Jurkat, Clone E6-1 (cell line): ENCODE data around the gene HBEGF.

Experiments
- DNase-seq: peaks from one replicate; pipeline ENCODE4 v3.0.0-alpha.2; 2011; ENCODE audit warnings: low read depth, low spot score
- H3K4me3 ChIP-seq: 2 replicates; pipeline ENCODE4 v1.5.1; 2011; ENCODE audit warnings: mild to moderate bottlenecking, low read length, control low read depth, moderate library complexity

HBEGF gene

DNA sequence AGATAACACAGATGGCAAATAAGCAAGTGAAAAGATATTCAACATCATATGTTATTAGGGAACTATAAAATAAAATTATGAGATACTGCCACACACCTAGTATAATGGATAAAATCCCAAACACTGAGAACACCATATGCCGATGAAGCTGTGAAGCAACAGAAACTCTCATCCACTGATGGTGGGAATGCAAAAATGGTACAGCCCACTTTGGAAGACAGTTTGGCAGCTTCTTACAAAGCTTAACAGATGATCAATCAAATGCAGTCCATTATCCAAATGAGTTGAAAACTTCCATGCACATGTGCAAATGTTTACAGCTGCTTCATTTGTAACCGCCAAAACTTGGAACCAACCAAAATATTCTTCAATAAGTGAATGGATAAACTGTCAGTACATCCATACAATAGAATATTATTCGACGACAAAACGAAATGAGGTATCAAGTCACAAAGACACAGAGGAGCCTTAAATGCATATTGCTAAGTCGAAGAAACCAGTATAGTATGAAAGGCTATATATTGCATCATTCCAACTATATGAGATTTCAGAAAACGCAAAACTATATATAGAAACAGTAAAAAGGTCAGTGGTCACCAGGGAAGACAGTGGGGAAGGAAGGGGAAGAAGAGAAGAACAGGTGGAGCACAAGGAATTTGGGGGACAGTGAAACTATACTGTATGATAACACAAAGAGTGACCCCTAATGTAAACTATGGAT is 58.4 kb downstream of the HBEGF start:
- DNase-seq = no peak
- no peak overlapping the region for H3K4me3 ChIP-seq

DNA sequence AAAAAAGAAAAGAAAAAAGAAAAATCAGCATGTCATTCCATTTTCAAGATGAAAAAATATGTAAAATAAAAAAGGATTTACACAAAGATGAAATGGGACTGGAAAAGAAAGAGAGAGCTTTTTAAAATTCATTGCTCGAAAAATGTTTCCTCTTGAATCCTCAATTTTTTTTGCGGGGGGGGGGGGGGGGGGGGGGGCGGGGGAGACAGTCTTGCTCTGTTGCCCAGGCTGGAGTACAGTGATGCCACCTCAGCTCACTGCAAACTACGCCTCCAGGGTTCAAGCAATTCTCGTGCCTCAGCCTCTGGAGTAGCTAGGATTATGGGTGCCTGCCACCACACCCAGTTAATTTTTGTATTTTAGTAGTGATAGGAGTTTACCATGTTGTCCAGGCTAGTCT is 60.0 kb downstream of the HBEGF start:
- H3K4me3 ChIP-seq = no peak overlapping the region
- DNase-seq = no peak

DNA sequence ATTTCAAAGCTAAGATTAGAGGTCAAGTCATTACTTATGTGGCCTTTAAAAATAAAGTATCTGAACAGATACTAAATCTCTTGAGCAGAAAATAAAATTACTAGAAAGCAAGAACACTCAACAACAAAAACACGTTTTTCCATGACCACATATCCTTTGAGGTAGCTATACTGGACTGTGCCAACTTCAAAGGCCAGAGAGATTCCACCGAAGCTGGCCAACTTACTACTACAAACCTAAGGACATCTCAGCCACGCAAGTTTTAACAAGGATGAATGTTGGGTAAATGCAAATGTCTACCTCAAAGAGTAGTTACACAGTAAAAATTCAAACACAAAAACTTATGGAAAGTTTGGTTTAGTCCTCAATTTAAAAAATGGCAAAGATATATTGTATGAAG is 62.4 kb downstream of the HBEGF start:
- no peak overlapping the region for H3K4me3 ChIP-seq
- DNase-seq = no peak
